ENCODE results near the gene HK2.

The HK2 gene

DNA sequence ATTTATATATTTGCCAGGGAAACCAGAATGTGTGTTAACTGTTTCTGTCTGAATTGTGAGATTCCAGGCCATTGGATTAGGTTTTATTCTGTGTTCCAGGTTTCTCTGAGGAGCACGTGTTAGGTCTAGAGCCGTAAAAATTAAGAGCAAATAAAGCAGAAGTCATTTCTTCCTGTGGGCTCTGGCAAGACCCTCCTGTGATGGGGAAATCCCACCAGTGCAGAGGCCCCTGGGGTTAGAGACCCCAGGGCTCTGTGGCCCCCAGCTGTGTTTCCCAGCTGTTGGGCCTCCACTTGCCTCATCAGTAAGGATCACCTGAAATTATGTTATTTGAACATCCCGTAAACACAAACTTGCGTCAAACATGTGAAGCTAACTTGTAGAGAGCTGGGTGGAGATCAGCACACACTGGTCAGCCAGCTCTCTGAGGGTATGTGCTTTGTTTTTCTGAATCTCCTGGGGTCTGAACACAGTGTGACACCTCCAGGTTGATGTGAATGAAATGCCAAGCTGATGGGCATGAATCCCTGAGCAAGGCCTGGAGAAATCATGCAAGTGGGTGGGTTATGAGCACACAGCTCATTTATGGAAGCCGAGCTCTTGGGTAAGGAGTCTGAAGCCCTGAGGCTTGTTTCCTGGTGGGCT, 50.3 kb downstream of the HK2 start:
- DNase-seq (ENCODE audit: low read depth): no peak
- no peak for TF ChIP-seq CTCF (IDR thresholded peaks at IDR 0.05; ENCODE audit: low read depth, low read length, missing control alignments)
- H3K4me3 ChIP-seq (ENCODE audit: low read depth, low read length): no peak overlapping the region

DNA sequence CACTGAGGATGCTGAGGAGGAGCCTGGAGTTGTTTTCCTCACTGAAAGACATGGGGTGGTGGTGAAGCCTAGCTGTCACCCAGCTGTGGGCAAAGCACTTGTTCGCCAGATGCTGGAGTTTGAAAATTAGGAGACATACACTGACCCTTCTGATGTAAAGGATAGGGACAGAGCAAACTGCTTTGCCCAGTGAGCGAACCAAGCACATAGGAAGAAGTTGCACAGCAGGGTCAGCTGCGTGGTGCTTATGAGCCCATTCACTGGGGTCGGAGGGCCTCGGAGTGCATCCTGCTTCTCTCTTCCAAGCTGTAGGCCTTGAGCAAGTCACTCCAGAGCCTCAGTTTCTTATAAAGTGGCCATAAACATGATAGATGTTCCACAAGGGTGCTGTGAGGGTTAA, 50.9 kb downstream of the HK2 start:
- TF ChIP-seq CTCF (IDR thresholded peaks at IDR 0.05; ENCODE audit: low read depth, low read length, missing control alignments): no peak
- DNase-seq (ENCODE audit: low read depth): no peak
- no peak overlapping the region for H3K4me3 ChIP-seq (ENCODE audit: low read depth, low read length)

DNA sequence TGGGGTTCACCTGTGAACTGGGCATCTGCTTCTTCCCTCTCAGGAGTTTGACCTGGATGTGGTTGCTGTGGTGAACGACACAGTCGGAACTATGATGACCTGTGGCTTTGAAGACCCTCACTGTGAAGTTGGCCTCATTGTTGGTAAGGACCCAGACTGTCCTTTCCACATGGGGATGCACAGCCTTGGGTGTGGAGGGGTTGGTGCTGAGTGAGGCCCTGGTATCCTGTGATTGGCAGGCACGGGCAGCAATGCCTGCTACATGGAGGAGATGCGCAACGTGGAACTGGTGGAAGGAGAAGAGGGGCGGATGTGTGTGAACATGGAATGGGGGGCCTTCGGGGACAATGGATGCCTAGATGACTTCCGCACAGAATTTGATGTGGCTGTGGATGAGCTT, 52.3 kb downstream of the HK2 start:
- DNase-seq (ENCODE audit: low read depth): no peak
- TF ChIP-seq CTCF (IDR thresholded peaks at IDR 0.05; ENCODE audit: low read depth, low read length, missing control alignments): no peak
- H3K4me3 ChIP-seq (ENCODE audit: low read depth, low read length): no peak overlapping the region

GRCh38 chr2:74886811-74887210, 52.9 kb downstream of the HK2 start:
- TF ChIP-seq CTCF (IDR thresholded peaks at IDR 0.05; ENCODE audit: low read depth, low read length, missing control alignments): peak; percentile 34
- H3K4me3 ChIP-seq (ENCODE audit: low read depth, low read length): no peak overlapping the region
- DNase-seq (ENCODE audit: low read depth): no peak

DNA sequence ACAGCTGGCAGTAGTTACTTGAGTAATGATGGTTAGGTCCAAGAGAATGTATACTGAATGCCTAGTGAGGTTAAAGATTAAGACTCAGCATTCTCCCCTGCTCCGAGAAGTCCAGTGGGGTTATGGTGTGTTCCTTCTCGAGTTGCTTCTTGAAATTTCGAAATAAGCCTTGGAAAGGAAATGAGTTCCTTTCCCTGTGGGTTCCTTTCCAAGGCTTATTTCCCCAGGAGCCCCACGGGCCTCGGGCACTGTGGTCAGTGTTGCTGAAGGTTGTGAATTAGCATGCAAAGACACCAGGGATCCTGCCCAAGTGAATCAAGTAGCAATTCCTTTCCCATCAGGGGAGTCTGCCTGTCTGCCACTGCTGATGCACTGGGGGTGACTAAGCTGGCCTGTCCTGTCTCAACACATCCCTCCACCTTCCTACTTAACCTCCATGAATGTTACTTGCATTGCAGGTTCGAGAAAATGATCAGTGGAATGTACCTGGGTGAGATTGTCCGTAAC, 53.6 kb downstream of the HK2 start:
- TF ChIP-seq CTCF (IDR thresholded peaks at IDR 0.05; ENCODE audit: low read depth, low read length, missing control alignments): no peak
- no peak overlapping the region for H3K4me3 ChIP-seq (ENCODE audit: low read depth, low read length)
- no peak for DNase-seq (ENCODE audit: low read depth)

- no peak for DNase-seq (ENCODE audit: low read depth)
- H3K4me3 ChIP-seq (ENCODE audit: low read depth, low read length): no peak overlapping the region
- no peak for TF ChIP-seq CTCF (IDR thresholded peaks at IDR 0.05; ENCODE audit: low read depth, low read length, missing control alignments)
These were observed 54.2 kb downstream of the HK2 start for GRCh38 chr2:74887960-74888700.
